GM23338 (cell line): ENCODE data around the gene NUBPL.

Source experiments
- EZH2phosphoT487 ChIP-seq: fragments of 200-600 bp; sonication (generic); IDR thresholded peaks from one replicate; pipeline ENCODE4 v1.8.1; 2018; ENCODE audit warnings: antibody characterized with exemption; ENCODE audit not compliant: unreplicated experiment
- REST ChIP-seq: IDR thresholded peaks from one replicate; pipeline ENCODE4 v1.6.1; 2018; ENCODE audit warnings: antibody characterized with exemption; ENCODE audit not compliant: unreplicated experiment
- ZNF114 ChIP-seq: fragments of 250-450 bp; sonication (Bioruptor Pico); IDR thresholded peaks from 2 replicates; pipeline ENCODE4 v1.5.0; 2020; ENCODE audit warnings: mild to moderate bottlenecking, moderate library complexity
- TF ChIP-seq, protein P1 (sequence below), 2 experiments: fragments of 200-600 bp in 1 of 2; sonication (generic) in 1 of 2; conservative IDR thresholded peaks; 2 replicates each; pipeline versions ENCODE4 v1.5.1 to v1.6.1; 2016 to 2017; ENCODE audit warnings: antibody characterized with exemption in 2 of 2, low read depth in 2 of 2, mild to moderate bottlenecking in 2 of 2, moderate library complexity in 1 of 2

GRCh38 chr14:31842899-31843298 is 281.7 kb downstream of the NUBPL start:
- TF ChIP-seq EZH2phosphoT487 (no peak), REST (no peak), ZNF114 (CRISPR knock-in tag) (no peak)
- TF ChIP-seq, protein P1, sequence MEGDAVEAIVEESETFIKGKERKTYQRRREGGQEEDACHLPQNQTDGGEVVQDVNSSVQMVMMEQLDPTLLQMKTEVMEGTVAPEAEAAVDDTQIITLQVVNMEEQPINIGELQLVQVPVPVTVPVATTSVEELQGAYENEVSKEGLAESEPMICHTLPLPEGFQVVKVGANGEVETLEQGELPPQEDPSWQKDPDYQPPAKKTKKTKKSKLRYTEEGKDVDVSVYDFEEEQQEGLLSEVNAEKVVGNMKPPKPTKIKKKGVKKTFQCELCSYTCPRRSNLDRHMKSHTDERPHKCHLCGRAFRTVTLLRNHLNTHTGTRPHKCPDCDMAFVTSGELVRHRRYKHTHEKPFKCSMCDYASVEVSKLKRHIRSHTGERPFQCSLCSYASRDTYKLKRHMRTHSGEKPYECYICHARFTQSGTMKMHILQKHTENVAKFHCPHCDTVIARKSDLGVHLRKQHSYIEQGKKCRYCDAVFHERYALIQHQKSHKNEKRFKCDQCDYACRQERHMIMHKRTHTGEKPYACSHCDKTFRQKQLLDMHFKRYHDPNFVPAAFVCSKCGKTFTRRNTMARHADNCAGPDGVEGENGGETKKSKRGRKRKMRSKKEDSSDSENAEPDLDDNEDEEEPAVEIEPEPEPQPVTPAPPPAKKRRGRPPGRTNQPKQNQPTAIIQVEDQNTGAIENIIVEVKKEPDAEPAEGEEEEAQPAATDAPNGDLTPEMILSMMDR (conservative IDR thresholded peaks at IDR 0.05; ENCODE audit: low read depth in 2 of 2) = no peak
